WTC11 (cell line): ENCODE results near the gene LMAN2.

Experiments
- ATF1 ChIP-seq: sonication (generic); formaldehyde crosslinking; IDR thresholded peaks from 2 replicates; pipeline ENCODE4 v1.8.1; 2023; ENCODE audit warnings: mild to moderate bottlenecking, moderate library complexity, missing genetic modification reagents
- ATF2 ChIP-seq: sonication (generic); formaldehyde crosslinking; IDR thresholded peaks from 2 replicates; pipeline ENCODE4 v1.8.1; 2022; ENCODE audit warnings: low read depth, missing genetic modification reagents, borderline replicate concordance
- CREB1 ChIP-seq: sonication (generic); formaldehyde crosslinking; IDR thresholded peaks from 2 replicates; pipeline ENCODE4 v1.8.0; 2023; ENCODE audit warnings: mild to moderate bottlenecking, missing genetic modification reagents
- ELF4 ChIP-seq: sonication (generic); formaldehyde crosslinking; IDR thresholded peaks from 2 replicates; pipeline ENCODE4 v1.8.1; 2022; ENCODE audit warnings: low read depth, mild to moderate bottlenecking, moderate library complexity, missing genetic modification reagents
- FOXK1 ChIP-seq: sonication (generic); formaldehyde crosslinking; IDR thresholded peaks from 2 replicates; pipeline ENCODE4 v1.8.0; 2022; ENCODE audit warnings: mild to moderate bottlenecking, moderate library complexity, missing genetic modification reagents
- FOXP1 ChIP-seq: sonication (generic); formaldehyde crosslinking; IDR thresholded peaks from 2 replicates; pipeline ENCODE4 v1.8.0; 2022; ENCODE audit warnings: missing genetic modification reagents, mild to moderate bottlenecking, moderate library complexity, borderline replicate concordance
- MAX ChIP-seq: sonication (generic); formaldehyde crosslinking; IDR thresholded peaks from 2 replicates; pipeline ENCODE4 v1.8.0; 2022; ENCODE audit warnings: mild to moderate bottlenecking, missing genetic modification reagents
- MXD4 ChIP-seq: fragments of 250-450 bp; sonication (Bioruptor Pico); IDR thresholded peaks from 2 replicates; pipeline ENCODE4 v1.8.0; 2021; ENCODE audit warnings: mild to moderate bottlenecking, moderate library complexity, borderline replicate concordance
- MYBL2 ChIP-seq: sonication (generic); formaldehyde crosslinking; IDR thresholded peaks from 2 replicates; pipeline ENCODE4 v1.8.1; 2023; ENCODE audit warnings: mild to moderate bottlenecking, moderate library complexity, missing genetic modification reagents
- STAT6 ChIP-seq: sonication (generic); formaldehyde crosslinking; conservative IDR thresholded peaks from 2 replicates; pipeline ENCODE4 v1.8.1; 2023; ENCODE audit warnings: mild to moderate bottlenecking, low read depth, missing genetic modification reagents, moderate library complexity
- TEAD4 ChIP-seq: sonication (generic); formaldehyde crosslinking; IDR thresholded peaks from 2 replicates; pipeline ENCODE4 v1.8.0; 2022; ENCODE audit warnings: mild to moderate bottlenecking, missing genetic modification reagents
- TF ChIP-seq, protein P1 (sequence below): fragments of 200-600 bp; IDR thresholded peaks from 2 replicates; pipeline ENCODE4 v1.8.0; 2022; ENCODE audit warnings: antibody characterized with exemption
- TF ChIP-seq, protein P2 (sequence below): sonication (generic); formaldehyde crosslinking; IDR thresholded peaks from 2 replicates; pipeline ENCODE4 v1.8.1; 2022; ENCODE audit warnings: mild to moderate bottlenecking, missing genetic modification reagents, moderate library complexity, borderline replicate concordance
- TF ChIP-seq, protein P3 (sequence below): sonication (generic); formaldehyde crosslinking; conservative IDR thresholded peaks from 2 replicates; pipeline ENCODE4 v1.8.1; 2022; ENCODE audit warnings: mild to moderate bottlenecking, missing genetic modification reagents

- TF ChIP-seq, protein P1, sequence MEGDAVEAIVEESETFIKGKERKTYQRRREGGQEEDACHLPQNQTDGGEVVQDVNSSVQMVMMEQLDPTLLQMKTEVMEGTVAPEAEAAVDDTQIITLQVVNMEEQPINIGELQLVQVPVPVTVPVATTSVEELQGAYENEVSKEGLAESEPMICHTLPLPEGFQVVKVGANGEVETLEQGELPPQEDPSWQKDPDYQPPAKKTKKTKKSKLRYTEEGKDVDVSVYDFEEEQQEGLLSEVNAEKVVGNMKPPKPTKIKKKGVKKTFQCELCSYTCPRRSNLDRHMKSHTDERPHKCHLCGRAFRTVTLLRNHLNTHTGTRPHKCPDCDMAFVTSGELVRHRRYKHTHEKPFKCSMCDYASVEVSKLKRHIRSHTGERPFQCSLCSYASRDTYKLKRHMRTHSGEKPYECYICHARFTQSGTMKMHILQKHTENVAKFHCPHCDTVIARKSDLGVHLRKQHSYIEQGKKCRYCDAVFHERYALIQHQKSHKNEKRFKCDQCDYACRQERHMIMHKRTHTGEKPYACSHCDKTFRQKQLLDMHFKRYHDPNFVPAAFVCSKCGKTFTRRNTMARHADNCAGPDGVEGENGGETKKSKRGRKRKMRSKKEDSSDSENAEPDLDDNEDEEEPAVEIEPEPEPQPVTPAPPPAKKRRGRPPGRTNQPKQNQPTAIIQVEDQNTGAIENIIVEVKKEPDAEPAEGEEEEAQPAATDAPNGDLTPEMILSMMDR = no peak
- TF ChIP-seq CREB1 (CRISPR knock-in tag) (no peak), FOXP1 (CRISPR knock-in tag) (no peak), ATF2 (CRISPR knock-in tag) (no peak), TEAD4 (no peak), MYBL2 (CRISPR knock-in tag) (no peak), STAT6 (CRISPR knock-in tag) (no peak), ATF1 (CRISPR knock-in tag) (no peak), FOXK1 (CRISPR knock-in tag) (no peak), MAX (no peak), ELF4 (CRISPR knock-in tag) (no peak), MXD4 (CRISPR knock-in tag) (no peak)
- TF ChIP-seq, protein P2, sequence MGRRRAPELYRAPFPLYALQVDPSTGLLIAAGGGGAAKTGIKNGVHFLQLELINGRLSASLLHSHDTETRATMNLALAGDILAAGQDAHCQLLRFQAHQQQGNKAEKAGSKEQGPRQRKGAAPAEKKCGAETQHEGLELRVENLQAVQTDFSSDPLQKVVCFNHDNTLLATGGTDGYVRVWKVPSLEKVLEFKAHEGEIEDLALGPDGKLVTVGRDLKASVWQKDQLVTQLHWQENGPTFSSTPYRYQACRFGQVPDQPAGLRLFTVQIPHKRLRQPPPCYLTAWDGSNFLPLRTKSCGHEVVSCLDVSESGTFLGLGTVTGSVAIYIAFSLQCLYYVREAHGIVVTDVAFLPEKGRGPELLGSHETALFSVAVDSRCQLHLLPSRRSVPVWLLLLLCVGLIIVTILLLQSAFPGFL (CRISPR knock-in tag) = no peak
- TF ChIP-seq, protein P3, sequence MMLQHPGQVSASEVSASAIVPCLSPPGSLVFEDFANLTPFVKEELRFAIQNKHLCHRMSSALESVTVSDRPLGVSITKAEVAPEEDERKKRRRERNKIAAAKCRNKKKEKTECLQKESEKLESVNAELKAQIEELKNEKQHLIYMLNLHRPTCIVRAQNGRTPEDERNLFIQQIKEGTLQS = no peak
Measured at GRCh38 chr5:177353093-177353492, 1.6 kb upstream of the LMAN2 start.
